Spleen (tissue), 7 donors: ENCODE data around the gene LACRT.

Experiments
- CTCF ChIP-seq, 11 experiments: fragments of 200-600 bp in 7 of 11; fragments of 450-650 bp in 4 of 11; sonication (generic) in 4 of 11; IDR thresholded peaks in 8 of 11; conservative IDR thresholded peaks in 3 of 11; 1 replicate in 7 of 11; 2 replicates in 4 of 11; pipeline versions ENCODE4 v1.4.0 to v1.8.0; 2016 to 2021; ENCODE audit warnings: antibody characterized with exemption in 11 of 11, inconsistent platforms in 4 of 11, mild to moderate bottlenecking in 1 of 11
- POLR2AphosphoS5 ChIP-seq, 3 donors: sonication (generic); formaldehyde crosslinking; IDR thresholded peaks; one replicate each; pipeline ENCODE4 v1.5.1; 2017; ENCODE audit warnings: antibody characterized with exemption in 3 of 3
- donor health status: DM: no; HTN: no; CAD: no; lungs with moderate emphysema.
- donor health status: DM: no; HTN: no; CAD: no.
- donor health status: DM: no; HTN: no; CAD: no.

GRCh38 chr12:54654926-54655325 is 20.2 kb upstream of the LACRT start:
- TF ChIP-seq CTCF (IDR thresholded peaks at IDR 0.05 in 8 of 11, conservative IDR thresholded peaks at IDR 0.05 in 3 of 11) (no peak), POLR2AphosphoS5 (IDR thresholded peaks at IDR 0.05) (no peak)
